GM23248 (cell line): ENCODE results near the gene VRK1. TPM values are rescaled to one million over a fixed set of nuclear protein-coding genes. Genes with fewer than 3 reads are reported as not detected.

ENCODE experiments used
- DNase-seq: peaks from one replicate; pipeline ENCODE4 v3.0.0-alpha.2; 2015
- H2AFZ ChIP-seq: fragments of 200-600 bp; sonication (generic); 2 replicates; pipeline ENCODE4 v1.6.1; 2016; ENCODE audit warnings: antibody characterized with exemption
- H3F3A ChIP-seq: fragments of 200-600 bp; sonication (generic); 2 replicates; pipeline ENCODE4 v1.6.1; 2016; ENCODE audit warnings: mild to moderate bottlenecking, antibody characterized with exemption, mixed run types; ENCODE audit not compliant: insufficient read depth
- H3K27ac ChIP-seq: fragments of 200-600 bp; sonication (generic); 2 replicates; pipeline ENCODE4 v1.5.1; 2016; ENCODE audit warnings: mild to moderate bottlenecking
- H3K27me3 ChIP-seq: fragments of 200-600 bp; sonication (generic); replicated peaks from 2 replicates; pipeline ENCODE4 v1.6.1; 2016; ENCODE audit warnings: mild to moderate bottlenecking; ENCODE audit not compliant: insufficient read depth
- H3K36me3 ChIP-seq: fragments of 200-600 bp; sonication (generic); 2 replicates; pipeline ENCODE4 v1.6.1; 2016; ENCODE audit warnings: low read depth, mild to moderate bottlenecking
- H3K4me1 ChIP-seq: fragments of 200-600 bp; sonication (generic); 2 replicates; pipeline ENCODE4 v1.6.1; 2016; ENCODE audit warnings: mild to moderate bottlenecking; ENCODE audit not compliant: insufficient read depth
- H3K4me2 ChIP-seq: fragments of 200-600 bp; sonication (generic); one replicate; pipeline ENCODE4 v1.6.1; 2016; ENCODE audit warnings: mild to moderate bottlenecking; ENCODE audit not compliant: unreplicated experiment
- H3K4me3 ChIP-seq: fragments of 200-600 bp; sonication (generic); 2 replicates; pipeline ENCODE4 v1.5.1; 2016; ENCODE audit warnings: mild to moderate bottlenecking
- H3K79me2 ChIP-seq: fragments of 200-600 bp; sonication (generic); 2 replicates; pipeline ENCODE4 v1.6.1; 2016; ENCODE audit warnings: mild to moderate bottlenecking; ENCODE audit not compliant: insufficient read depth
- H3K9ac ChIP-seq: fragments of 200-600 bp; sonication (generic); 2 replicates; pipeline ENCODE4 v1.6.1; 2016; ENCODE audit warnings: mild to moderate bottlenecking
- H3K9me2 ChIP-seq: fragments of 200-600 bp; sonication (generic); 2 replicates; pipeline ENCODE4 v1.6.1; 2016; ENCODE audit warnings: mixed run types, mild to moderate bottlenecking, moderate library complexity; ENCODE audit not compliant: insufficient read depth
- H3K9me3 ChIP-seq: fragments of 200-600 bp; sonication (generic); one replicate; pipeline ENCODE4 v1.6.1; 2017; ENCODE audit warnings: low read depth
- H4K20me1 ChIP-seq: fragments of 200-600 bp; sonication (generic); 2 replicates; pipeline ENCODE4 v1.6.0; 2016; ENCODE audit not compliant: insufficient read depth
- EZH2 ChIP-seq: fragments of 200-600 bp; sonication (generic); IDR thresholded peaks from 2 replicates; pipeline ENCODE4 v1.6.1; 2018; ENCODE audit warnings: antibody characterized with exemption, mild to moderate bottlenecking; ENCODE audit not compliant: insufficient read depth, poor library complexity, severe bottlenecking
- EZH2phosphoT487 ChIP-seq: fragments of 200-600 bp; sonication (generic); IDR thresholded peaks from 2 replicates; pipeline ENCODE4 v1.6.1; 2018; ENCODE audit warnings: antibody characterized with exemption, moderate library complexity, mild to moderate bottlenecking, low read depth; ENCODE audit not compliant: insufficient read depth
- WGBS, 2 experiments: methylation state at CpG; one replicate each; pipeline ENCODE4 v1.1.6; 2015 to 2017; ENCODE audit warnings: low lambda C conversion rate in 2 of 2, low coverage in 1 of 2; ENCODE audit errors: missing lambda C conversion rate in 2 of 2; 5-methylcytosine and 5-hydroxymethylcytosine counted together
- in situ Hi-C: fragments of 300-500 bp; cut with MboI; formaldehyde crosslinking; loops from 2 replicates; pipeline ENCODE4 v1.15.0; 2020
- polyA plus RNA-seq: library from polyadenylated mRNA; unstranded; fragments of >200 nt; fragmentation: Nextera tagmentation; extraction: Ambion mirVana; gene quantifications from 2 replicates; pipeline ENCODE4 v1.2.1, GENCODE V29; 2016
- total RNA-seq: library from RNA; depleted of rRNA; stranded (reverse); fragments of >200 nt; shearing (Covaris generic); gene quantifications from 2 replicates; pipeline ENCODE4 v1.2.3, GENCODE V29; 2014

Gene VRK1
- total and polyA plus RNA-seq, 2 experiments from 2014 or later: 17.3 to 19.1 TPM

- no peak overlapping the region for H3K4me3 ChIP-seq
- no peak for TF ChIP-seq EZH2
- TF ChIP-seq EZH2phosphoT487: no peak
- H3K79me2 ChIP-seq: no peaks in the 10 kb centered on the region
- H3F3A ChIP-seq: peaks cover 8% of the 10 kb centered on the region; the same call in 1 of the 2 replicates
- no peaks in the 10 kb centered on the region for H3K9me2 ChIP-seq
- no peak for DNase-seq
- no peaks in the 10 kb centered on the region for H3K36me3 ChIP-seq
- no peak overlapping the region for H2AFZ ChIP-seq
- H3K4me1 ChIP-seq: peaks cover 7% of the 10 kb centered on the region; the same call in 1 of the 2 replicates
- no peaks in the 10 kb centered on the region for H4K20me1 ChIP-seq
- in situ Hi-C loops: no loop called here
- H3K27ac ChIP-seq: no peak overlapping the region
- H3K9ac ChIP-seq: no peak overlapping the region
- no peaks in the 10 kb centered on the region for H3K9me3 ChIP-seq
- H3K27me3 ChIP-seq: no peaks in the 10 kb centered on the region
- no peak overlapping the region for H3K4me2 ChIP-seq
Measured at GRCh38 chr14:96858643-96859042, 61.5 kb downstream of the VRK1 start.

GRCh38 chr14:96861568-96862310, 64.6 kb downstream of the VRK1 start:
- in situ Hi-C loops: no loop called here

GRCh38 chr14:96863327-96863985, 66.3 kb downstream of the VRK1 start:
- 97 to 98% methylated on average over 5 of the region's 5 CpGs for WGBS, 2 experiments
- peaks cover 7% of the 10 kb centered on the region; the same call in 1 of the 2 replicates for H3K4me1 ChIP-seq
- H3K79me2 ChIP-seq: no peaks in the 10 kb centered on the region
- no peak overlapping the region for H3K4me2 ChIP-seq
- no peaks in the 10 kb centered on the region for H3K36me3 ChIP-seq
- no peak overlapping the region for H3K9ac ChIP-seq
- H3K27ac ChIP-seq: no peak overlapping the region
- TF ChIP-seq EZH2: no peak
- no peak for TF ChIP-seq EZH2phosphoT487
- in situ Hi-C loops: no loop called here
- DNase-seq: no peak
- no peak overlapping the region for H3K4me3 ChIP-seq
- no peaks in the 10 kb centered on the region for H3K27me3 ChIP-seq
- no peaks in the 10 kb centered on the region for H3K9me2 ChIP-seq
- no peak overlapping the region for H2AFZ ChIP-seq
- H4K20me1 ChIP-seq: no peaks in the 10 kb centered on the region
- H3K9me3 ChIP-seq: no peaks in the 10 kb centered on the region
- H3F3A ChIP-seq: peaks cover 8% of the 10 kb centered on the region; the same call in 1 of the 2 replicates

More at GRCh38 chr14:96861568-96862310, 64.6 kb downstream of the VRK1 start:
- peaks cover 7% of the 10 kb centered on the region; the same call in 1 of the 2 replicates for H3K4me1 ChIP-seq
- TF ChIP-seq EZH2 (no peak), EZH2phosphoT487 (no peak)
- H3K27me3 ChIP-seq: no peaks in the 10 kb centered on the region
- no peak overlapping the region for H3K27ac ChIP-seq
- H3K9me3 ChIP-seq: no peaks in the 10 kb centered on the region
- H3K79me2 ChIP-seq: no peaks in the 10 kb centered on the region
- H4K20me1 ChIP-seq: no peaks in the 10 kb centered on the region
- DNase-seq: no peak
- 95 to 96% methylated on average over 5 of the region's 5 CpGs for WGBS, 2 experiments
- H3K9me2 ChIP-seq: no peaks in the 10 kb centered on the region
- H3F3A ChIP-seq: peaks cover 8% of the 10 kb centered on the region; the same call in 1 of the 2 replicates
- no peaks in the 10 kb centered on the region for H3K36me3 ChIP-seq
- H3K4me2 ChIP-seq: no peak overlapping the region
- no peak overlapping the region for H2AFZ ChIP-seq
- no peak overlapping the region for H3K4me3 ChIP-seq
- no peak overlapping the region for H3K9ac ChIP-seq

- WGBS, 2 experiments: 96 to 98% methylated on average over 3 of the region's 3 CpGs
Measured at GRCh38 chr14:96863986-96864330, 66.8 kb downstream of the VRK1 start.

More at GRCh38 chr14:96863986-96864330, 66.8 kb downstream of the VRK1 start:
- Histone ChIP-seq H3K9me2 (no peaks in the 10 kb centered on the region), H3K36me3 (no peaks in the 10 kb centered on the region), H3K79me2 (no peaks in the 10 kb centered on the region), H3K9me3 (no peaks in the 10 kb centered on the region), H3K4me3 (no peak overlapping the region), H3K9ac (no peak overlapping the region), H3K27me3 (no peaks in the 10 kb centered on the region), H3K27ac (no peak overlapping the region), H4K20me1 (no peaks in the 10 kb centered on the region), H3K4me2 (no peak overlapping the region), H3F3A (peaks cover 8% of the 10 kb centered on the region; the same call in 1 of the 2 replicates), H2AFZ (no peak overlapping the region), H3K4me1 (peaks cover 7% of the 10 kb centered on the region; the same call in 1 of the 2 replicates)
- no peak for DNase-seq
- TF ChIP-seq EZH2phosphoT487: no peak
- TF ChIP-seq EZH2: no peak
- in situ Hi-C loops: no loop called here
